Chondrocyte (in vitro differentiated cells): ENCODE data around the gene TSEN15. TPM values are rescaled to one million over a fixed set of nuclear protein-coding genes. Genes with fewer than 3 reads are reported as not detected.
A peak's percentile ranks its signal among the peaks of the same experiment; 100 is the strongest.

Source experiments
- DNase-seq: peaks from one replicate; pipeline ENCODE4 v3.0.0; 2021; ENCODE audit warnings: mixed read lengths, low spot score
- H3K27ac Mint-ChIP-seq: one replicate; pipeline ENCODE4 v1.8.0; 2021; ENCODE audit warnings: mild to moderate bottlenecking, moderate library complexity, mixed read lengths; ENCODE audit not compliant: unreplicated experiment
- H3K27me3 Mint-ChIP-seq: 2 replicates; pipeline ENCODE4 v1.8.0; 2021; ENCODE audit warnings: low read depth, mixed read lengths
- H3K36me3 Mint-ChIP-seq: 2 replicates; pipeline ENCODE4 v1.8.0; 2021; ENCODE audit warnings: low read depth, mixed read lengths
- H3K4me1 Mint-ChIP-seq: 2 replicates; pipeline ENCODE4 v1.8.0; 2021; ENCODE audit warnings: low read depth, mild to moderate bottlenecking, mixed read lengths
- H3K4me3 Mint-ChIP-seq: one replicate; pipeline ENCODE4 v1.8.0; 2021; ENCODE audit warnings: mild to moderate bottlenecking, moderate library complexity, mixed read lengths; ENCODE audit not compliant: unreplicated experiment
- H3K9me3 Mint-ChIP-seq: 2 replicates; pipeline ENCODE4 v1.8.0; 2021; ENCODE audit warnings: low read depth, mixed read lengths
- long read RNA-seq: library from polyadenylated mRNA; stranded (forward); transcript quantifications from one replicate; pipeline ENCODE4 v2.0.0, GENCODE V29; 2021
- total RNA-seq: library from RNA; stranded (reverse); gene quantifications from 3 replicates; pipeline ENCODE4 v1.2.1, GENCODE V29; 2021
- TF ChIP-seq, protein P1 (sequence below): fragments of 200-600 bp; sonication (generic); IDR thresholded peaks from 2 replicates; pipeline ENCODE4 v1.5.0; 2021; ENCODE audit warnings: antibody characterized with exemption, mild to moderate bottlenecking, moderate library complexity

TSEN15 gene
- total RNA-seq = 38.8 to 41.5 TPM (median 40.6 TPM) in 3 replicates
- long read RNA-seq, transcript TSEN15-208 (4 exons, 2,219 nt) = minor isoform, 13 of 77 reads
- long read RNA-seq, transcript TSEN15-203 (4 exons, 1,844 nt) = minor isoform, 16 of 77 reads
- long read RNA-seq, transcript TSEN15-216 (5 exons, 1,986 nt) = major isoform, 38 of 77 reads
- long read RNA-seq, partial matches to known transcripts = 0 of 77 reads
- long read RNA-seq, other reads (novel, unspliced or antisense) = 4 of 77 reads

DNA sequence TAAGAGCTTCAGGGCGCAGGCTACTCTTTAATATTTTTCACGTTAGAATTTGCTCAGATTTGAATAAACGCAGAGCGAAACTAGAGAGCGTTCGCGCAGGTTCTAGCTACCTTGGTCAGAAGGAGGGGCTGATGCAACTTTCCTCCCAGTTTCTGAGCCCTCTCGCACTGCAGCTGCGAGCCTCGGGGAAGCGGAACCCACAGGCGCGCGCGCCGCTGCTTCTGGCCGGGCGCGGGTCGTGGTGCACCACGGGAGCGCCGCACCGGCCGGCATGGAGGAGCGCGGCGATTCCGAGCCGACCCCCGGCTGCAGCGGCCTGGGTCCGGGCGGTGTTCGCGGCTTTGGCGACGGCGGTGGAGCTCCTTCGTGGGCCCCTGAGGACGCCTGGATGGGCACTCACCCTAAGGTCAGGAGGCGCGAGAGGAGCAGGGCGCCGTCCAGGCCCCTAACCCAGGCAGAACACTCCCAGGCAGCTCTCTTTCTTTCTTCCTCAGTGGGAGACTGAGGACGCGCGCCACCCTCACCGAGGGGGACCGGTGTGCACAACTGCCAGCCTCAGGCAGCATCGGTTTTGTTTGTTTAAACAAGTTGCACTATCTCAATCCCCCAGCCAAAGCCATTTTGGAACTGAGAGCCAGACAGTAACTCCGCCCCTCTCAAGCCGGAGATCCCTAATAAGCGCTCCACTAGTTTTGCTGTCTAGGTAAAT lies at the start of gene TSEN15:
TSS of gene TSEN15 (plus strand) at position 246 of the 709 bp plus-strand sequence. CDS start at position 272, 26 bp downstream.
- peak within 1 kb of the TSS; percentile 99 for H3K4me3 Mint-ChIP-seq
- peak within 1 kb of the TSS; percentile 99 for H3K27ac Mint-ChIP-seq
- TF ChIP-seq, protein P1, sequence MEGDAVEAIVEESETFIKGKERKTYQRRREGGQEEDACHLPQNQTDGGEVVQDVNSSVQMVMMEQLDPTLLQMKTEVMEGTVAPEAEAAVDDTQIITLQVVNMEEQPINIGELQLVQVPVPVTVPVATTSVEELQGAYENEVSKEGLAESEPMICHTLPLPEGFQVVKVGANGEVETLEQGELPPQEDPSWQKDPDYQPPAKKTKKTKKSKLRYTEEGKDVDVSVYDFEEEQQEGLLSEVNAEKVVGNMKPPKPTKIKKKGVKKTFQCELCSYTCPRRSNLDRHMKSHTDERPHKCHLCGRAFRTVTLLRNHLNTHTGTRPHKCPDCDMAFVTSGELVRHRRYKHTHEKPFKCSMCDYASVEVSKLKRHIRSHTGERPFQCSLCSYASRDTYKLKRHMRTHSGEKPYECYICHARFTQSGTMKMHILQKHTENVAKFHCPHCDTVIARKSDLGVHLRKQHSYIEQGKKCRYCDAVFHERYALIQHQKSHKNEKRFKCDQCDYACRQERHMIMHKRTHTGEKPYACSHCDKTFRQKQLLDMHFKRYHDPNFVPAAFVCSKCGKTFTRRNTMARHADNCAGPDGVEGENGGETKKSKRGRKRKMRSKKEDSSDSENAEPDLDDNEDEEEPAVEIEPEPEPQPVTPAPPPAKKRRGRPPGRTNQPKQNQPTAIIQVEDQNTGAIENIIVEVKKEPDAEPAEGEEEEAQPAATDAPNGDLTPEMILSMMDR = no peak
- peak; percentile 90 for DNase-seq
- H3K4me1 Mint-ChIP-seq = peaks cover 46% of the 10 kb centered on the region
- peaks cover 3% of the 10 kb centered on the region for H3K9me3 Mint-ChIP-seq
- H3K36me3 Mint-ChIP-seq = peaks cover 12% of the 10 kb centered on the region
- no peaks in the 10 kb centered on the region for H3K27me3 Mint-ChIP-seq

DNA sequence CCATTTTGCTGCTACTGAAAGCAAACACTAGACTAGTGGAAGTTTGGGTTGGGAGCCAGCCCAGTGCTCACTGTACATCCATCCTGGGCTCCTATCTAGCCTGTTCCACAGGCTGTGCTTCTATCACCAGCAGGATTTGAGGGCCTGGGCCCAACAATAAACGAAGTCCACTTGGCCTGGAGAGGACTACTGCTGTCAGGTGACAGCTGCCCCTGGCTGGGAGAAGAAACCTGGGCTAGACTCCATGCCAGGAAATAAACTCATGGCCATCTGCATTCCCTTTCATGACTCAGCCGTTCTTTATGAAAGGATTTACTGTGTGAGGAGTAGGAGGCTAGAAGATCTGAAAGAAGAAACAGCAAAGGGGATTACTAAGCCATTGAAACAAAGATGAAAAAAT lies 49.5 kb upstream of the TSEN15 start:
- Mint-ChIP-seq H3K4me1 (peaks cover 16% of the 10 kb centered on the region), H3K27me3 (no peaks in the 10 kb centered on the region), H3K36me3 (peaks cover 1% of the 10 kb centered on the region), H3K4me3 (no peak overlapping the region), H3K9me3 (peaks cover 3% of the 10 kb centered on the region), H3K27ac (peak overlapping the region; percentile 76)
- TF ChIP-seq, protein P1 = no peak
- no peak for DNase-seq

DNA sequence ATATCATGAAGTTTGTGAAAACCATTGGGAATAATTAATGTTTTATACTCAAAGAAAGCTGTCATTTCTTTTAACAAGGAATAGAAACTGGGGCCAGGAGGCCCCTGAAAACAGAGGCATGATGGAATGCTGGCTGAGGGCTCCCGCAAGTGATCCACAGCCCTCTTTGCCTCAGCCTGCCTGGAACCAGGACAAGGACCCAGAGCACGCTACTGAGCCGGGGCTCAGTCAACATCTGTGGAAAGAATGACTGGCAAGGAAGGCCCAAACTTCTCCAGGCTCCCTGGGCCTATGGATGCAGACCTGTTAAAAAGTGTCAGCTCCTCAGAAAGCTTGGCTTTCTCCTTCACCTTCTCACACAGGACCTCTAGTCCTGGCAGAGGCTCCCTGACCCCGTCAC lies 46.6 kb upstream of the TSEN15 start:
- DNase-seq = no peak
- no peak overlapping the region for H3K27ac Mint-ChIP-seq
- TF ChIP-seq, protein P1 = no peak
- H3K9me3 Mint-ChIP-seq = peaks cover 3% of the 10 kb centered on the region
- H3K36me3 Mint-ChIP-seq = peaks cover 1% of the 10 kb centered on the region
- no peak overlapping the region for H3K4me3 Mint-ChIP-seq
- peaks cover 14% of the 10 kb centered on the region for H3K4me1 Mint-ChIP-seq
- no peaks in the 10 kb centered on the region for H3K27me3 Mint-ChIP-seq

DNA sequence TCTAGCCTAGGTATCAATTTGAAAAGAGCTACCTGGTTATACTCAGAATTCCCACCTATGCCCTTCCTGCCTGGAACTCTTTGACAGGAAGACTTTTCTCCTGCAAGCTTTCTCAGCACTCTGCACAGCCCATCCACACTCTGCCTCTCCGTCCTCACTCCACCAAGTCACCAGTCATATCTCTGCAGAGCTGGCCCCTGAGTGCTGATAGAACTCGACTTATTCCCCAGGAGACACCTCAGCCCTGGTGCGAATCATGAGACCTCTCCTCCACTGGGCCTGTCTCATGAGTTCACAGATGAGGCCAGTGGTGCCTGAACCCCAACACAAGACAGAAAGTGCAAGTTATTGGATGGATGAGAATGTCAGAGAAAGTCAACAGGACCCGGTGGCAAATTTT lies 46.0 kb upstream of the TSEN15 start:
- TF ChIP-seq, protein P1 = no peak
- H3K27me3 Mint-ChIP-seq = no peaks in the 10 kb centered on the region
- H3K27ac Mint-ChIP-seq = no peak overlapping the region
- no peak overlapping the region for H3K4me3 Mint-ChIP-seq
- no peak for DNase-seq
- H3K4me1 Mint-ChIP-seq = peaks cover 12% of the 10 kb centered on the region
- H3K36me3 Mint-ChIP-seq = peaks cover 1% of the 10 kb centered on the region
- H3K9me3 Mint-ChIP-seq = peaks cover 3% of the 10 kb centered on the region

DNA sequence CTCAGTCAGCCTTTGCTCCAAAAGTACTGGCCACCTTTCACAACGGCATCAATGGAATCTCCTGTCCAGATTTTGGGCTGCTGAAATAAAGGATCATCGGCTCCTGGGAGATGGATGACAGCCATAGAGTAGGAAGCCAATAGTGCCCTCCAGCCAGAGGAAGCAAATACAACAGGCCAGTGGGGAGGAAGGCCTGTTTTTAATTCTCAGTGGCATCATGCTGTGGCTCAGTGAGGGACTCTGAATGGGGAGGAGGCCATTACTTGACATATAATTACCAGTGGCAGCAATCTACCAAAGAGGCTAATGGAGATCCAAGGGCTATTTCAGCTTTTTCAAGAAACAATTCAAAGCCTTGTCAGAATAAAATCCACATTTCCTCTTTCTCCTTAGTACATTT lies 40.7 kb upstream of the TSEN15 start:
- no peak overlapping the region for H3K4me3 Mint-ChIP-seq
- peaks cover 11% of the 10 kb centered on the region for H3K9me3 Mint-ChIP-seq
- no peak overlapping the region for H3K27ac Mint-ChIP-seq
- no peaks in the 10 kb centered on the region for H3K4me1 Mint-ChIP-seq
- TF ChIP-seq, protein P1 = no peak
- H3K27me3 Mint-ChIP-seq = no peaks in the 10 kb centered on the region
- no peak for DNase-seq
- H3K36me3 Mint-ChIP-seq = peaks cover 7% of the 10 kb centered on the region
